Mononuclear cell (primary cell): ENCODE results near the gene GALNT18. TPM values are rescaled to one million over a fixed set of nuclear protein-coding genes. Genes with fewer than 3 reads are reported as not detected.

Experiments used
- H3K27me3 ChIP-seq: 2 replicates; pipeline ENCODE4 v1.6.0; 2011; ENCODE audit warnings: low read length, control low read depth; ENCODE audit not compliant: insufficient read depth
- H3K4me1 ChIP-seq: 2 replicates; pipeline ENCODE4 v1.5.1; 2011; ENCODE audit warnings: mild to moderate bottlenecking, low read length, control low read depth; ENCODE audit not compliant: insufficient read depth
- H3K4me3 ChIP-seq: 2 replicates; pipeline ENCODE4 v1.5.1; 2011; ENCODE audit warnings: mild to moderate bottlenecking, low read length, moderate library complexity
- H3K9me3 ChIP-seq: 2 replicates; pipeline ENCODE4 v1.5.1; 2011; ENCODE audit warnings: low read depth, mild to moderate bottlenecking, control low read depth, low read length
- total RNA-seq: library from RNA; depleted of rRNA; stranded (reverse); fragments of >200 nt; gene quantifications from one replicate; pipeline ENCODE4 v1.2.3, GENCODE V29; 2012

The GALNT18 gene
- total RNA-seq, 1 donor, result 0.21 TPM

DNA sequence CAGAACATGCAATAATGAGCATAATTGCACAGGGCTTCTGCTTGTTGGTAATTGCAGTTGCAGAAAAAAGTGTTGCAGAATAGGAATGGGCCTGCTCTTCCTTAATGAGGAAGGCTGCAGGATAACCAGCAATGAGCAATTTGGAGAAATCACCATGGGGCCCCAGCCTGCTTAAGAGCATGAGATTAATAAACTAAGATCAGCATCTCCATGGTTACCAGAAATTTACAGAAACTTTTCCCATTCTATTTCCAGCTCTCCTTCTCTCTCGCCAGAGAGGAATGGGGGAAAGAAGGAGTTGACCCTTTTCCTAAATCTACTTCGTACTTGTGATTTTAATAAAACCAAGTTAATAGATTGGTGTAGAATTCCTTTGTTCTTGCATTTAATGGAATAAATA is 187.8 kb downstream of the GALNT18 start:
- no peaks in the 10 kb centered on the region for H3K4me1 ChIP-seq
- no peaks in the 10 kb centered on the region for H3K27me3 ChIP-seq
- H3K4me3 ChIP-seq, result no peak overlapping the region
- H3K9me3 ChIP-seq, result no peaks in the 10 kb centered on the region

DNA sequence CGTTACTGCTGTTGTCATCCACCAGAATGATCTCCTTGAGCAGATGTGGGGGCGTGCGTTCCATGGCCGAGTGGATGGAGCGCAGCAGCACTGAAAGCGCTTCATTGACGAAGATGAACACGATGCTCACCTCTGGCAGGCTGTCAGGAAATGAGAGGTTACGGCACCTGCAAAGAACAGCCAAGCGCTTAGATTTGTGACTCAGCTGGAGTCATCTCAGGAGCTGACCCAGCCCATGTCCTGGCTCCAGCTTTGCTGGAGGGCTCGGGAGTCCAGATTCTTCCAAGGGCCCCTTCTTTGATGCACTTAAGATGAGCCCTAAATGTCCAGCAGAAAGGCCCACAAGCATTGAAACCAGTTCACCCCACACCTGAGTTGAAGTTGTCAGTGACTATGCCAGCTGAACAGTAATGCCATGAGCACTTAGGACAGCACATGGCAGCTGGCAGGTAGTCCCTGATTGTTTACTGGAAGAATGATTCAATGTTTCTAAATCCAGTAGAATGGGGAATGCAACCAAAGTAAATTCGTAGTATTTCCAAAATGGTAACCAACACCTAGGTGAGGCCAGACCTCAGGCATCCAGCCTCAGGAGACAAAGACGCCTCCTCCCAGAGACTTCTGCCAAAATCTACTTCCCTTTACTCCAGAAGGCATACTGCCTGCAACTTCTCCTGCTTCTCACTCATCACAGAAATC is 189.0 kb downstream of the GALNT18 start:
- H3K27me3 ChIP-seq, result no peaks in the 10 kb centered on the region
- no peaks in the 10 kb centered on the region for H3K9me3 ChIP-seq
- H3K4me3 ChIP-seq, result no peak overlapping the region
- no peaks in the 10 kb centered on the region for H3K4me1 ChIP-seq

- Histone ChIP-seq H3K4me3 (no peak overlapping the region), H3K4me1 (no peaks in the 10 kb centered on the region), H3K27me3 (no peaks in the 10 kb centered on the region), H3K9me3 (no peaks in the 10 kb centered on the region)
Measured at GRCh38 chr11:11430431-11430830, 191.4 kb downstream of the GALNT18 start.

GRCh38 chr11:11428714-11429113 is 193.1 kb downstream of the GALNT18 start:
- no peaks in the 10 kb centered on the region for H3K9me3 ChIP-seq
- H3K4me3 ChIP-seq, result no peak overlapping the region
- H3K27me3 ChIP-seq, result no peaks in the 10 kb centered on the region
- H3K4me1 ChIP-seq, result no peaks in the 10 kb centered on the region

- Histone ChIP-seq H3K4me1 (no peaks in the 10 kb centered on the region), H3K9me3 (no peaks in the 10 kb centered on the region), H3K4me3 (no peak overlapping the region), H3K27me3 (no peaks in the 10 kb centered on the region)
Measured at GRCh38 chr11:11427542-11427941, 194.3 kb downstream of the GALNT18 start.

- Histone ChIP-seq H3K4me1 (no peaks in the 10 kb centered on the region), H3K9me3 (no peaks in the 10 kb centered on the region), H3K27me3 (no peaks in the 10 kb centered on the region), H3K4me3 (no peak overlapping the region)
Measured at GRCh38 chr11:11427140-11427539, 194.7 kb downstream of the GALNT18 start.

- Histone ChIP-seq H3K4me3 (no peak overlapping the region), H3K27me3 (no peaks in the 10 kb centered on the region), H3K4me1 (no peaks in the 10 kb centered on the region), H3K9me3 (no peaks in the 10 kb centered on the region)
Measured at GRCh38 chr11:11426226-11426952, 195.4 kb downstream of the GALNT18 start.

- Histone ChIP-seq H3K9me3 (no peaks in the 10 kb centered on the region), H3K4me3 (no peak overlapping the region), H3K4me1 (no peaks in the 10 kb centered on the region), H3K27me3 (no peaks in the 10 kb centered on the region)
Measured at GRCh38 chr11:11425806-11426205, 196.0 kb downstream of the GALNT18 start.

DNA sequence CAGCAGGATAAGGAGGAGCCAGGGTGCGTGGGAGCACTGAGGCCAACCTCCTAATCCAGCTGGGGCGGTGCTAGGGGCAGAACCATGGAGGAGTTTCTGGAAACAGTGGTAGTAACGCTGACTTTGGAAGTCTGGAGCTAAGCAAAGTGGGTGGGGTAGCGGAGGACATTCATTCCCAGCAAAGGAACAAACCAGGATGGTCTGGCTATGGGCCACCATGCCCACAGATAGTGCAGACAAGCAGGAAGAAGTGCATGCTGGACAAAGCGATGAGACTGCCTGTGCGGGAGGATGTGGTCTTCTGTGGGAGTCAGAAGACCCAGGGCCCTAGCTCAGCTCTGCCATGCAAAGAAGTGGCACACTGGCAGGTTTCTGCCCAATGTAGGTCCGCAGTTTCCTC is 197.1 kb downstream of the GALNT18 start:
- H3K4me3 ChIP-seq, result no peak overlapping the region
- peaks cover under 1% of the 10 kb centered on the region for H3K27me3 ChIP-seq
- H3K4me1 ChIP-seq, result no peaks in the 10 kb centered on the region
- no peaks in the 10 kb centered on the region for H3K9me3 ChIP-seq

GRCh38 chr11:11422411-11423128 is 199.2 kb downstream of the GALNT18 start:
- Histone ChIP-seq H3K4me1 (no peaks in the 10 kb centered on the region), H3K27me3 (peaks cover 14% of the 10 kb centered on the region), H3K4me3 (no peak overlapping the region), H3K9me3 (no peaks in the 10 kb centered on the region)

- H3K27me3 ChIP-seq, result peaks cover 16% of the 10 kb centered on the region
- no peaks in the 10 kb centered on the region for H3K9me3 ChIP-seq
- H3K4me1 ChIP-seq, result peaks cover 10% of the 10 kb centered on the region
- no peak overlapping the region for H3K4me3 ChIP-seq
Measured at GRCh38 chr11:11421509-11421908, 200.3 kb downstream of the GALNT18 start.

- Histone ChIP-seq H3K9me3 (no peaks in the 10 kb centered on the region), H3K27me3 (peaks cover 16% of the 10 kb centered on the region), H3K4me1 (peaks cover 17% of the 10 kb centered on the region), H3K4me3 (no peak overlapping the region)
Measured at GRCh38 chr11:11420899-11421285, 200.9 kb downstream of the GALNT18 start.

GRCh38 chr11:11420191-11420898 is 201.5 kb downstream of the GALNT18 start:
- Histone ChIP-seq H3K9me3 (no peaks in the 10 kb centered on the region), H3K4me1 (peaks cover 17% of the 10 kb centered on the region), H3K27me3 (peaks cover 22% of the 10 kb centered on the region), H3K4me3 (no peak overlapping the region)

- H3K4me1 ChIP-seq, result peaks cover 17% of the 10 kb centered on the region
- no peaks in the 10 kb centered on the region for H3K9me3 ChIP-seq
- no peak overlapping the region for H3K4me3 ChIP-seq
- H3K27me3 ChIP-seq, result peaks cover 28% of the 10 kb centered on the region
Measured at GRCh38 chr11:11419747-11420146, 202.1 kb downstream of the GALNT18 start.

DNA sequence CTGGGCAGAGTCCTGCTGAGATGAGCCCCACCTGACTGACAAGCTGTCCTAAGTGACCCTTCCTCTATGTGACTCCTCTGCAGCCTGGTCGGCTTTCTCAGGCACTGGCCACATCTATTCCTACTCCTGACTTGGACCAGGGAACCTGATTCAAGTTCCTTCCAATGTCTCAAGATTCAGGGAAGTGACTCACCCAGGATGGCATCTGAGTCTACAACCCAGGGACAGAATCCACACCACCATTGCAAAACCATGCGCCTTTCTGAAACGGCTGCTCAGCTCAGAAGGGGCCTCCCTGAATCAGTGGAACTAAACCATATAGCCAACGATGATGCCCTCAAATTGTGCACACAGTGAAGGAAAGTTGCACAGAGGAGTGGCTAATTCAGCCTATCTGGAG is 204.9 kb downstream of the GALNT18 start:
- H3K9me3 ChIP-seq, result no peaks in the 10 kb centered on the region
- H3K4me1 ChIP-seq, result peaks cover 17% of the 10 kb centered on the region
- H3K4me3 ChIP-seq, result no peak overlapping the region
- peaks cover 38% of the 10 kb centered on the region for H3K27me3 ChIP-seq
